Tibial nerve (tissue), 4 donors: ENCODE data around the gene ANAPC15. TPM values are rescaled to one million over a fixed set of nuclear protein-coding genes. Genes with fewer than 3 reads are reported as not detected.

ENCODE experiments used
- DNase-seq, 2 donors: peaks; one replicate each; pipeline ENCODE4 v3.0.0-alpha.2; 2019; ENCODE audit warnings: low spot score in 2 of 2
- H3K27ac ChIP-seq, 4 donors: fragments of 200-600 bp; sonication (generic) in 3 of 4; one replicate each; pipeline ENCODE4 v1.5.1; 2017 to 2019; ENCODE audit warnings: mild to moderate bottlenecking in 1 of 4
- H3K27me3 ChIP-seq, 2 donors: fragments of 200-600 bp; sonication (generic) in 1 of 2; one replicate each; pipeline versions ENCODE4 v1.5.1 to v1.6.0; 2017 to 2019
- H3K36me3 ChIP-seq, 3 donors: fragments of 200-600 bp; sonication (generic); one replicate each; pipeline ENCODE4 v1.5.1; 2018 to 2019
- H3K4me1 ChIP-seq, 4 donors: fragments of 200-600 bp; sonication (generic) in 3 of 4; one replicate each; pipeline ENCODE4 v1.5.1; 2017 to 2019
- H3K4me3 ChIP-seq, 4 donors: fragments of 200-600 bp; sonication (generic) in 3 of 4; one replicate each; pipeline ENCODE4 v1.5.1; 2017 to 2019; ENCODE audit warnings: mild to moderate bottlenecking in 1 of 4, moderate library complexity in 1 of 4
- H3K9me3 ChIP-seq, 4 donors: fragments of 200-600 bp; sonication (generic) in 3 of 4; one replicate each; pipeline ENCODE4 v1.5.1; 2017 to 2019
- CTCF ChIP-seq, 5 experiments: fragments of 200-600 bp in 3 of 5; fragments of 450-650 bp in 2 of 5; sonication (generic) in 3 of 5; IDR thresholded peaks; one replicate each; pipeline ENCODE4 v1.5.1; 2016 to 2019; ENCODE audit warnings: antibody characterized with exemption in 5 of 5, mild to moderate bottlenecking in 3 of 5, moderate library complexity in 2 of 5
- EP300 ChIP-seq, 2 donors: sonication (generic); formaldehyde crosslinking; IDR thresholded peaks; one replicate each; pipeline ENCODE4 v1.6.1; 2017; ENCODE audit warnings: antibody characterized with exemption in 2 of 2, mild to moderate bottlenecking in 1 of 2
- POLR2A ChIP-seq, 2 donors: fragments of 450-650 bp; IDR thresholded peaks; one replicate each; pipeline ENCODE4 v1.6.1; 2017; ENCODE audit warnings: antibody characterized with exemption in 2 of 2, mild to moderate bottlenecking in 2 of 2, moderate library complexity in 2 of 2
- WGBS, 2 donors: methylation state at CpG; one replicate each; pipeline ENCODE4 v1.1.5; 2018; 5-methylcytosine and 5-hydroxymethylcytosine counted together
- total RNA-seq, 4 donors: library from RNA; depleted of rRNA; stranded (reverse); fragments of >200 nt; gene quantifications; one replicate each; pipeline ENCODE4 v1.1.0, GENCODE V29; 2016

The ANAPC15 gene
- total RNA-seq, 4 donors from 2014 or later = 20.8 to 36.7 (median 30.8) TPM

- H3K36me3 ChIP-seq = peaks cover 0 to 17% (median 3%) of the 10 kb centered on the region in 3 donors
- H3K9me3 ChIP-seq = no peaks in the 10 kb centered on the region
- peaks cover 0 to 6% of the 10 kb centered on the region in 2 donors for H3K27me3 ChIP-seq
- TF ChIP-seq EP300 (IDR thresholded peaks at IDR 0.05) = no peak
- no peak for TF ChIP-seq POLR2A (IDR thresholded peaks at IDR 0.05)
- TF ChIP-seq CTCF (IDR thresholded peaks at IDR 0.05) = no peak
- no peak for DNase-seq
- 64 to 66% methylated on average over 9 of the region's 9 CpGs for WGBS, 2 donors
- H3K27ac ChIP-seq = peak overlapping the region; percentile 91 to 99 (median 98)
- peaks cover 0 to 15% (median 6%) of the 10 kb centered on the region in 4 donors for H3K4me1 ChIP-seq
- H3K4me3 ChIP-seq = peak overlapping the region; percentile 32 to 70 (median 64)
Observed at GRCh38 chr11:72112978-72113808, 698 bp upstream of the ANAPC15 start.

DNA sequence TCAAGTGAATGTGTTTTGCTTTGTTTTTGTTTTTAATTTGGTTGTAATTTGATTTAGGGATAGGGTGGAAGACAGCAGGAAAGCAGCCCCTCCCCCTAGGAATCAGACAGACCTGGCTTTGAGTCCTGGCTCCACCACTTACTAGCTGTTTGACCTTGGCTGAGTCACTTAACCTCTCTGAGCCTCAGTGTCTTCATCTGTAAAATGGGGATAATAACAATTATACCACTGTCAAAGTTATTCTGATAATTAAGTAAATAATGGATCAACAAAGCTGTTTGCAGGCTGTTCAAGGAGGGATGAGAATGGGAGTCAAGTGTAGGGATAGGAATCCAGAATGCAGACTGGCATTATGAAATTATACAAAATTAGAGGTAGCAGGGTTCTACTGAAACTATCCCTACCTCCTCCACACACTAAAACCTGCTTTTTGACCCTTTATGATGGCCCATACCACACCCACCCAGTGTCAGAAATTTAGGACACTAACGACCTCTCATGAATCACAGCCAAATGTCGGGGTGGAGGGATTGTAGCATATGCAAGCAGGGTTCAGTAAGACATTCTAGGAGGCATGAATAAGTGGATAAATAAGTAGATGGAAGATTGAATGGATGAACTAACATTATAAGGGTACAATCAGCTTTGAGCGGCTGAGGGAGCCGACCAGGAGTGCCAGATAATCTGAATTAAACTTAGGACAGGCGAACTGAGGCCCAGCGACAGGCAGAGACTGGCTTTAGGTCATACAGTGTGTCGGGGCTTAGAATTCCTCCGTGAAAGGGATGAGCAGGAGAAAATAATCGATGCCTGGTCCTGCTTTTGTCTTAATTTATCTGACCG, 974 bp downstream of the ANAPC15 start:
- TF ChIP-seq POLR2A (IDR thresholded peaks at IDR 0.05) = no peak
- no peak for TF ChIP-seq EP300 (IDR thresholded peaks at IDR 0.05)
- no peak for DNase-seq
- peaks cover 0 to 15% (median 6%) of the 10 kb centered on the region in 4 donors for H3K4me1 ChIP-seq
- peaks cover 0 to 25% (median 3%) of the 10 kb centered on the region in 3 donors for H3K36me3 ChIP-seq
- WGBS, 2 donors = 1 to 2% methylated on average over 10 of the region's 10 CpGs
- H3K27me3 ChIP-seq = peaks cover 0 to 6% of the 10 kb centered on the region in 2 donors
- peak overlapping the region; percentile 37 to 70 (median 64) for H3K4me3 ChIP-seq
- H3K27ac ChIP-seq = peak overlapping the region; percentile 91 to 99 (median 98)
- no peaks in the 10 kb centered on the region for H3K9me3 ChIP-seq

DNA sequence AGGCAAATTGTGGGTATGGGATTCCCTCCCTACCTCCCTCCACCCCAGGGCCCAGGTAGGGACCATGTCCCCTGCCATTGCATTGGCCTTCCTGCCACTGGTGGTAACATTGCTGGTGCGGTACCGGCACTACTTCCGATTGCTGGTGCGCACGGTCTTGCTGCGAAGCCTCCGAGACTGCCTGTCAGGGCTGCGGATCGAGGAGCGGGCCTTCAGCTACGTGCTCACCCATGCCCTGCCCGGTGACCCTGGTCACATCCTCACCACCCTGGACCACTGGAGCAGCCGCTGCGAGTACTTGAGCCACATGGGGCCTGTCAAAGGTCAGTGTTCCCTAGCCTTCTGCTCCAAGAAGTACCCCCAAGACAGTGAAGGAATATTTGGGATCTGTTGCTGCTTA, 6.6 kb downstream of the ANAPC15 start, which contains the start of gene TOMT:
TOMT (plus strand) TSS at position 37 of the 400 bp plus-strand sequence; CDS start at position 65, 28 bp downstream.
- Histone ChIP-seq H3K4me1 (peaks cover 2 to 25% (median 17%) of the 10 kb centered on the region in 4 donors), H3K27me3 (no peaks in the 10 kb centered on the region), H3K9me3 (no peaks in the 10 kb centered on the region), H3K4me3 (no peak within 1 kb of the TSS), H3K27ac (no peak within 1 kb of the TSS), H3K36me3 (peaks cover 0 to 27% (median 3%) of the 10 kb centered on the region in 3 donors)
- 88 to 94% methylated on average over 4 to 13 of the region's 14 CpGs for WGBS, 2 donors
- no peak for DNase-seq
- TF ChIP-seq CTCF (IDR thresholded peaks at IDR 0.05) (no peak), EP300 (IDR thresholded peaks at IDR 0.05) (no peak), POLR2A (IDR thresholded peaks at IDR 0.05) (no peak)

DNA sequence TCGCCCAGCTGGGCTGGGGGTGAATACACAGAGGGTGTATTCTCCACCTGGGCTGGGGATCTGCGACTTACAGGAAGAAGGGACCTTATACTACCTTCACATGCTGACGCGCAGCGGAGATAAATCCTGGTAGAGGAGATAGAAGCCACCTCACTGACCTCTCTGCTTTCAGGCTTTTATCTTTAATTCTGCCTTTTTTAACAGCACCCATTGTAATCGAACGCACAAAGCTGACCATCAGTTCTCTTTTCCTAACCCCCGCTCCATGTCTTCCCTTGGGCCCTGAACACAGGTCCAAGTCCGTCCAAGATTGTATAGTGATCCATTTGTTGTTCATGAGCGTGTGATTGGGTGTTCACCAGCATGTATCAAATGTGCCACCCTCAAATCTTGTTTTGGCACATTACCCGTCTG, 8.7 kb downstream of the ANAPC15 start:
- Histone ChIP-seq H3K9me3 (no peaks in the 10 kb centered on the region), H3K36me3 (peaks cover 0 to 37% (median 0%) of the 10 kb centered on the region in 3 donors), H3K4me1 (peaks cover 2 to 45% (median 25%) of the 10 kb centered on the region in 4 donors), H3K27ac (peak overlapping the region; percentile 90 to 97 (median 94)), H3K27me3 (no peaks in the 10 kb centered on the region), H3K4me3 (peak overlapping the region; percentile 36 to 85 (median 83))
- WGBS, 2 donors = 78 to 82% methylated on average over 11 of the region's 11 CpGs
- TF ChIP-seq EP300 (IDR thresholded peaks at IDR 0.05) = no peak
- peak in 1 of 5 experiments; percentile 31 for TF ChIP-seq CTCF (IDR thresholded peaks at IDR 0.05)
- DNase-seq = no peak

- peak within 1 kb of the TSS; percentile 90 to 97 (median 94) for H3K27ac ChIP-seq
- H3K4me1 ChIP-seq = peaks cover 2 to 45% (median 25%) of the 10 kb centered on the region in 4 donors
- DNase-seq = peak; percentile 100
- no peaks in the 10 kb centered on the region for H3K9me3 ChIP-seq
- 2 to 3% methylated on average over 31 to 52 of the region's 64 CpGs for WGBS, 2 donors
- H3K27me3 ChIP-seq = no peaks in the 10 kb centered on the region
- TF ChIP-seq EP300 (IDR thresholded peaks at IDR 0.05) (peak; percentile 52 to 96), CTCF (IDR thresholded peaks at IDR 0.05) (peak; percentile 19 to 75 (median 38)), POLR2A (IDR thresholded peaks at IDR 0.05) (peak; percentile 36 to 83)
- H3K4me3 ChIP-seq = peak within 1 kb of the TSS; percentile 81 to 92 (median 85)
- H3K36me3 ChIP-seq = peaks cover 0 to 37% (median 4%) of the 10 kb centered on the region in 3 donors
Observed at GRCh38 chr11:72102946-72103753, 9.3 kb downstream of the ANAPC15 start, which contains the start of gene LAMTOR1. Gene LAMTOR1 (minus strand): TSS chr11:72103297. CDS start chr11:72103224, 73 bp downstream.
